GF-D8 (cell line): ENCODE data around the gene DDC.
"Not testable (repeated sequence)": the region's sequence is repeated elsewhere in the genome, so short reads cannot be mapped to it uniquely, and the experiment has no call there.

ENCODE experiments used
- DNase-seq: peaks from one replicate; lab custom pipeline; 2025; lab: John Stamatoyannopoulos, UW

The DDC gene

DNA sequence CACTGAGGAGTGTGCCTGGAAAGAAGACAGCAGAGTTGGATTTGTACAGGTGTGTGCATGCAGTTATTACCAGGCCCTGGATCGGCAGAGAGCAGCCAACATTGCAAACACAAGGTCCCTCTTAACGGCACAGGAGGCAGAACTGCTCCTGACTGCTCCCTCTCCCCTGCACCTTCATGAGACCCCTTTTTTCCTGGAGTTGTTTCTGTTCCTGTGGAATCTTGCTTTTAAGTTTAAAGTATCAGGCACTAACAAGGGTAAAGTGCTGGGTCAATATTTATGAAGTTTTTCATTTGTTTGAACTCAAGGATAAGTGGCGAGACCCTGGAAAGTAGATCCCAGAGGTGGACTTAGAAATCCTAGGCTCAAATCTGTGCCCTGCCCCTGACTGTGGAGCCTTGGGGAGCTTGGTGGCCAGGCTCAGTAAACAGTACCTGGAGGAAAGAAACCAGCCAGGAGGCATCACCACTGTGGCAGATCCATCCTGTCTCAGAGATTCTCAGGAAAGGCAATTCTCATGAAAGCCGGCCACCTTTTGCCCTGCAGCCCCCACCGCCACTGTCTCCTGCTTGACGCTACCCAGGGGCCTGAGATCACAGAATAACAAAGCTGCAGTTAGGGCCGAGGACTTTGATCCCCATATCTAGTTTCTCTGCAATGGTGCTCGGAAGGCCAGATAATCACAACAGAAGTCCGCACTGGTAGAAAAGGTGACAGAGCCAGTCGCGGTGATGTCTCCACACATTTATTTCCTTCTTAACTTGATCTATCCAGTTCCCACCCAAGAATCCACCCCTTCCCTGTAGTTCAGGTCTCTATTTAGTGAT, 36.7 kb downstream of the DDC start:
- DNase-seq: no peak

- DNase-seq: not testable (repeated sequence)
Observed at GRCh38 chr7:50519350-50519749, 45.9 kb downstream of the DDC start.

DNA sequence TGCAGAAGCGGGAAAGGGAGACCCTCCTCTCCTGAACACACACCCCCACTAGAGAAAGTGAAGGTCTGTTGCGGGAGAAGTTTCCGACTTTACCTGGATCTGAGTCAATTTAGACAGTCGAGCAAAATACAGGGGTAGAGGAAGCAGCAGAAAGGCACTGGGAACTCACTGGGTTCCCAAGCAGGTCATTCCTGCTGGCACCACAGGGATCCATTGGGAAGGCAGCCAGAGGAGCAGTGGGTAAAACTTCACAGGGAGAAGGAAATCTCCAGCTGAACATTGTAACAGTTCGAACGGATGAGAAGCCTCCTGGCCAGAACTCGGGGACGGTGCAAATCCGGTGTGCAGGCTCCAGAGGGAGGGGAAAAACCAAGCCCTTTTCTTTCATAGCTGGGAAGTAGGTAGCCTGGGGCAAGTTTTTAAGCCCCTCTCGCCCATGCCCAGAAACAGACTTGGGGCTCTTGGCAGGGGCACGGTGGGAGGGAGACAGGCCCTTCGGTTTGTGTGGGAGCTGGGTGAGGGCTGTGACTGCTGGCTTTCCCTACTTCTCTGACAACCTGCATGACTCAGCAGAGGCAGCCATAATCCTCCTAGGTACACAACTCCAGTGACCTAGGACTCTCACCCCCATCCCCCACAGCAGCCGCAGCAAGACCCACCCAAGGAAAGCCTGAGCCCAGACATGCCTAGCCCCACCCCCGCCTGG, 51.9 kb downstream of the DDC start:
- no peak for DNase-seq

DNA sequence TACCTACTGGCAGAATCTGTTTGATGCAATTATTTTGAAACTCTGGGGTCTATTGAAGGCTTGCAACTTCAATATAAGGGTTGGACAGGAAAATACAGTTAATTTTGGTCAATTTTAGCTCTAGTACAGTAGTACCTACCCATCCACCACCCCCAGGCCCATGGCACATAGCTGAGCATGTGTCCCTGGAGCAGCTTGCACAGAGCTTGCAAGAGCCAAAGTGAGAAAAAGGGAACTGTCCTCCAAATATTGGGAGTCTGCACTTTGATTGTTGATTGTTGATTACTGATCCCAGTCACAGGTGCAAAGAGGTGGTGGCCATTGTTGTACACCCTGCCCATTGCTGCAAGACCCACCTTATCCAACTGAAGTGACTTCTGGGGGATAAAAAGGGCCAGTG, 52.8 kb downstream of the DDC start:
- no peak for DNase-seq

DNA sequence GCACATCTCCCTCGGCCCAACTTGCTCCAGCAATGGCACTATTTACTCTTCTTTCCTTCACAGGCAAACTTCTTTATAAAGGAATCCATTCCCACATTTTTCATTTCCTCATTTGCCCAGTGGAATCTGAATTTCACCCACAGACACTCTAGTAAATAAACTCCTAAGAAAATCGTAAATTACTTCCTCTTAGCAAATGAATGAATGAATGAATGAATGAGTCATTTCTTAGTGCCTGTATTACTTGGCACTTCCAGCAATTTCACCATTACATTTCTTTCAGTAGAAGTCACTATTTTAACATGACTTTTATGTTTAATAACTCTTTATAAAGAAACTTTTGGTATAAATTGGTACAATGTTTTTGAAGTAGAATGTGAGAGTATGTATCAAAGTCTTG, 55.7 kb downstream of the DDC start:
- DNase-seq: no peak

- no peak for DNase-seq
Observed at GRCh38 chr7:50508471-50508943, 56.7 kb downstream of the DDC start.

- no peak for DNase-seq
Observed at GRCh38 chr7:50507898-50508470, 57.2 kb downstream of the DDC start.

GRCh38 chr7:50505553-50506210, 59.5 kb downstream of the DDC start:
- DNase-seq: no peak

- DNase-seq: no peak
Observed at GRCh38 chr7:50504646-50505546, 60.3 kb downstream of the DDC start.

GRCh38 chr7:50502947-50503346, 62.3 kb downstream of the DDC start:
- no peak for DNase-seq

- no peak for DNase-seq
Observed at GRCh38 chr7:50502001-50502684, 63.1 kb downstream of the DDC start.

DNA sequence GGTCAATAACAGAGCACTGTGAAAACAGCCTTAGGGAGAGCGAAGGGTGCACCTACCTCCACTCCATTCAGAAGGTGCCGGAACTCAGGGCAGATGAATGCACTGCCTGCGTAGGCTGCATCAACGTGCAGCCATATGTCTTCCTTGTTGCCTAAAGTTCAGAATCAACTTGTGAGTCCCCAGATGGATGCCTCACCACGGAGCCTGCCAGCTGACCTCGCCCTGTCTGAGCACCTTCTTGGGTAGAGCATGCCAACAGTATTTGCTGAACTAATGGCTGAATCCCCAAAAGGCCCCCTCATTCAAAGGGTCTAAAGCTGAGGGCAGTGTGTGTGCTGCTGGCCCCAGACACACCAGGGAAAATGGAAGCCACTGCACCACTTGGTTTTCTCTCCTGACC, 66.1 kb downstream of the DDC start:
- DNase-seq: no peak

DNA sequence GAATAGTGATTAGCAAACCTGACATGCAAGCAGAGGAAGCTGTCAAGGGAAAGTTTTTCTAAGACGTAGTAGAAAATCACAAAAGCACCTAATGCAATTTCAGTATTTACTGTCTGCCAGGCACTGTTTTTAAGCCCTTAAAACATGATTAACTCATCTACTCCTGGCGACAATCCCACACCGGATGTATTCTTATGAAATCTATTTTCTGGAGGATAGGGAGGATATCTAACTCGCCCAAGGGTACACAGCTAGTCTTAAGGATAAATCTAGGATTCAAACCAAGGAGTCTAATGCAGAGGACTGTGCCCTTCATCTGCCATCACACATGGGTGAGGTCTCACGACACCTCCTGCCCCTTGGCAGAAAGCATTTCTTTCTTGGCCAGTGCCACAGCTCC, 67.2 kb downstream of the DDC start:
- DNase-seq: no peak

DNA sequence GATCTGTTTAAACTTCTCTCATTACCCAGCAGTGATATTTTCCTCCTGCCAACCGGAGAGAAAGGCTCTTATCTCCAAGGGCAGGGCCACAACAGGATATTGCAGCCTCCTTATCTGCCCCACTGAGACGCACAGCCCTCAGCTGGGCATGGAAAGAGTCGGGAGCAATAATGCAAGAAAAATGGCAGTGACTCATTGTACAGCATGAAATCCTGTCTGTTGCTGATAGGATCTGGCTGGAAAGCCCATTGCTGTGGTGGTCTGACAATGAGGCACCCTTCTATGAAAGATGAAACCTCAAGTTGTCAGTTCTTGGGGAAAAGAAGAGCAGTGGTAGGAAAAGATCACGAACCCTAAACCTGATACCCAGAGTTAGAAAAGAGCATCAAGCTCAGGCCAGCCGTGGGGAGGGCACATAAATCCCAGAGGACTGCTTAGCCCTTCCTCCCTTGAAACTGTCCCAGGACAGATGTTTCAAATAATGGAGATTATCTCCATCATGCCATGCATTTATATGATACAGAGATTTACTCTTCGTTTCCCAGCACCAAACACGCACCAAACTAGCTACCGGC, 68.0 kb downstream of the DDC start:
- DNase-seq: peak; percentile 99

DNA sequence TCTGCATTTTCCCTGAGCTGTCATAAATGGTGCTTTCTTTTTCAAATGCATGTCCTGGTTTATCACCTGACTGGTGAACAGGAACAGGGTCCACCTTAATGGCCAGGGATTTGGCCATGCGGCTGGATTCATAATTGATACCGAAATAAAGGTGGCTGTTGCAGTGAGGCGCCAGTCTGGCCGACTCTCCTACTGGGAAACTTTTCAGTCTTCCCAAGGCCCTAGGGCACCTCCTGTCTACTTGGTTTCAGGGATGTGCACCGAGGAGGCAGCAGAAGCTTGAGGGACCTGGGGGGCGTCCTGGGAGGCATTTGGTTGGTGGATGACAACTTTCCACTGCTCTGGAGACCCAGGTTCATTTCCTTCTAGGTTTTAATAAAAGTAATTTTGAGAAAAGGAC, 68.6 kb downstream of the DDC start:
- DNase-seq: no peak

DNA sequence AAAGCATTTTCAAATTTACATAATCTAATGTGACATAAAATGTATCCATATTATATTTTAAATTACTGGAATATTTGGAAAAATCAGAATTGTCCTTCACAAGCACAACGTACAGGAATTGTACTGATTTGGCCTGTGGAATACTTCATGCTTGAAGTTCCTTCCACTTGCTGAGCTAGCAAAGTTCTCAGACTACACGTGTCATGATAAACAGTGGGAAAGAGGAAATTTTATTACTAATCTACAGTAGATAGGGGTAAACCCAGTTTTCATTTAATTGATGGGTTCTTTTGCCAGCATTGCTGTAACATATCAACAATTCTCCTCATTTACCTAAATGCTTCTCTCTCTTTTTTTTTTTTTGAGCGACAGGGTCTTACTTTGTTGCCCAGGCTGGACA, 69.5 kb downstream of the DDC start:
- DNase-seq: peak; percentile 10

- DNase-seq: no peak
Observed at GRCh38 chr7:50492770-50493519, 72.3 kb downstream of the DDC start.

- DNase-seq: no peak
Observed at GRCh38 chr7:50491943-50492342, 73.3 kb downstream of the DDC start.

- no peak for DNase-seq
Observed at GRCh38 chr7:50491209-50491608, 74.0 kb downstream of the DDC start.

DNA sequence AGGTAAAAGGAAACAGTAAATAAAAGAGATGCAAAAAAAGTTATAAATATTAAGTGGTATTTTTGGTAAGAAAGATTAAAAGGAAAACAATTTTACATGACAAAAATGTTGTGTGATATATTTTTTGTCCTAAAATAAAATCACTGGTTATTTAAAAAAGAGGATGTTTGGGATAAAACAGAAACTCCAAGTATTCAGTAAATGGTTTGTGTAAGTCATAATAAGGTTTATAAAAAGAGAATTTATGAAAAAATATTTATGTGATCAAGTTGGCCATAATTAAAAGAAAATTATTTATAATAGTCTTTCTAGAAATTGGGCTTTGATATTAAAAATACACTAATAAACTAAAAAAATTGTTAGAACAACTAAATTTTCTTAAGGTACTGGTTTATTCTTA, 76.8 kb downstream of the DDC start:
- DNase-seq: no peak
